Cardiac fibroblast (primary cell): Measurements from ENCODE around the gene NLGN1.
"Not testable (repeated sequence)": the region's sequence is repeated elsewhere in the genome, so short reads cannot be mapped to it uniquely, and the experiment has no call there.

Experiments
- DNase-seq, 2 donors: peaks; one replicate each; pipeline versions ENCODE4 v3.0.0 to v3.0.0-alpha.2; 2010; ENCODE audit warnings: low read depth in 2 of 2
- H3K4me3 ChIP-seq, 2 donors: replicated peaks in 1 of 2; 1 replicate in 1 of 2; 2 replicates in 1 of 2; pipeline ENCODE4 v1.5.1; 2011; ENCODE audit warnings: low read depth in 2 of 2, low read length in 2 of 2, mild to moderate bottlenecking in 2 of 2, moderate library complexity in 1 of 2
- TF ChIP-seq, protein P1 (sequence below): IDR thresholded peaks from one replicate; pipeline ENCODE4 v1.5.1; 2011; ENCODE audit warnings: low read depth, mild to moderate bottlenecking, low read length, inconsistent platforms

NLGN1 gene

DNA sequence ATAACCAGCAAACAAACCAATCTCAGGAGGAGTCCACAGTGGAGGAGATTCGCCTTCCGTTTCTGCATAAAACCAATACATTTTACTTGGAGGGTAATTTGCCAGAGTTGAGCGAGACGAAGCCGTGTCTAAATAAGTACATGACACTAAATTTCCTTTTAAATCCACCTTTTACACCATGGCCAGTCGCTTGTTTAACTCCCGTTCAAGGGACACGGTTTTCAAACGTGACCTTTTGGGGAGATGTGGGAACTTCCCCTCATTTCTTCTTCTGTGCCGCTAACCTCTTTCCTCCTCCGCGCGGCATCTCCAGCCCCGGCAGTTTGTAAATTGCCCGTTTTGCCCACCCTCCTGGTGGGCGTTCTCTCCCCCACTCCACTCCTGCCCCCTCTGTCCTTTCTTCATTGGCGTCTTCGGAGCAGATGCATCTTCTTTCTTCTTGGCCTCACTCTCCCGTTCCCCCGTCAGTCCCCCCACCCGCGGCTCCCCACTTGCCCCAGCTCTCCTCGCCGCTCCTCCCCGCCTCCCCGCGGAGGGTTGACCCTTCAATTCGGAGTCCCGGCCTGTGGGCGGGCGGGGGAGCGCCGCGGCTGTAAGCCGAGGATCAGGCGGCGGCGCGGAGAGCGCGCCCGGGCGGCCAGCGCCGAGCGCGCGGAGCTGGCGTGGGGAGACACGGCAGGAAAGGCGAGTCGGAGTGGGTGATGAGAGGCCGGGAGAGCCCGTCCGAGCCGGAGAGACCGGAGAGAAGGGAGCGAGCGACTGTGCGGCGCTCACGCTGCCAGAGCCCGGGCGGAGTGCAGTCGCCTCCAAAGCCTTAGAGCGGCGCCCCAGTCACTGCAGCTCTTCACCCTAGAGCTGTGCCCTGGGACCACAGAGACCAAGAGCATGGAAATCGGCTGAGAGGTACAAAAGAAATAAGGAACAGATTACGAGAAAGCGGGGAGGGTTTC lies at the start of gene NLGN1:
NLGN1 (plus strand) TSS at position 584 of the 950 bp plus-strand sequence.
- peak; percentile 65 to 78 for DNase-seq
- peak within 1 kb of the TSS; percentile 66 to 69 for H3K4me3 ChIP-seq

DNA sequence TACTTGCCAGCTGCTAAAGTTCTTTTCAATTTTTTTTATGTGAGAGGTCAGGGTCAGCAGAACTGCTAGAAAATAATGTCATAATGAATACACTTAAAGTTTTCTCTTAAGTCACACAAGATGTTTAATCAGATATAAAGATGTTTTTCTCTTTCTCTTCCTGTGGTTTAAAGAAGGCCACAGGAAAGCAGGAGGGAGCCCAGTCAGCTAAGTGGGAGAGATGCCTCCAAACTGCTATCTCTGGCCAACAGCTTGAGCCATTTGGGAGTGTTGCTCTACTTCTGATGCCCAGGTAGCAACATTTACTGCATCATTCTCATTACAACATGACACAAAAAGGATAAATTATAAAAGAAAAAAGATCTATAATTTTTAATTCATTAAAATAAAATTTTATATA lies 45.7 kb upstream of the NLGN1 start:
- TF ChIP-seq, protein P1, sequence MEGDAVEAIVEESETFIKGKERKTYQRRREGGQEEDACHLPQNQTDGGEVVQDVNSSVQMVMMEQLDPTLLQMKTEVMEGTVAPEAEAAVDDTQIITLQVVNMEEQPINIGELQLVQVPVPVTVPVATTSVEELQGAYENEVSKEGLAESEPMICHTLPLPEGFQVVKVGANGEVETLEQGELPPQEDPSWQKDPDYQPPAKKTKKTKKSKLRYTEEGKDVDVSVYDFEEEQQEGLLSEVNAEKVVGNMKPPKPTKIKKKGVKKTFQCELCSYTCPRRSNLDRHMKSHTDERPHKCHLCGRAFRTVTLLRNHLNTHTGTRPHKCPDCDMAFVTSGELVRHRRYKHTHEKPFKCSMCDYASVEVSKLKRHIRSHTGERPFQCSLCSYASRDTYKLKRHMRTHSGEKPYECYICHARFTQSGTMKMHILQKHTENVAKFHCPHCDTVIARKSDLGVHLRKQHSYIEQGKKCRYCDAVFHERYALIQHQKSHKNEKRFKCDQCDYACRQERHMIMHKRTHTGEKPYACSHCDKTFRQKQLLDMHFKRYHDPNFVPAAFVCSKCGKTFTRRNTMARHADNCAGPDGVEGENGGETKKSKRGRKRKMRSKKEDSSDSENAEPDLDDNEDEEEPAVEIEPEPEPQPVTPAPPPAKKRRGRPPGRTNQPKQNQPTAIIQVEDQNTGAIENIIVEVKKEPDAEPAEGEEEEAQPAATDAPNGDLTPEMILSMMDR: no peak
- no peak overlapping the region for H3K4me3 ChIP-seq
- no peak for DNase-seq

More for the DNA sequence above, at the start of gene NLGN1:
- TF ChIP-seq, protein P1: peak; percentile 32

DNA sequence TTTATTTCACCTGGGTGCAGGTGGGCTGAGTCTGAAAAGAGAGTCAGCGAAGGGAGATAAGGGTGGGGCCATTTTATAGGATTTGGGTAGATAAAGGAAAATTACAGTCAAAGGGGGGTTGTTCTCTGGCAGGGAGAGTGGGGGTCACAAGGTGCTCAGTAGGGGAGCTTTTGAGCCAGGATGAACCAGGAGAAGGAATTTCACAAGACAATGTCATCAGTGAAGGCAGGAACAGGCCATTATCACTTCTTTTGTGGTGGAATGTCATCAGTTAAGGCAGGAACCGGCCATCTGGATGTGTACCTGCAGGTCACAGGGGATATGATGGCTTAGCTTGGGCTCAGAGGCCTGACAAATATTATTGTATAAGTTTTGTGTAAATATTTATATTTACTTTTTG lies 44.4 kb upstream of the NLGN1 start:
- DNase-seq, H3K4me3 ChIP-seq: not testable (repeated sequence)

DNA sequence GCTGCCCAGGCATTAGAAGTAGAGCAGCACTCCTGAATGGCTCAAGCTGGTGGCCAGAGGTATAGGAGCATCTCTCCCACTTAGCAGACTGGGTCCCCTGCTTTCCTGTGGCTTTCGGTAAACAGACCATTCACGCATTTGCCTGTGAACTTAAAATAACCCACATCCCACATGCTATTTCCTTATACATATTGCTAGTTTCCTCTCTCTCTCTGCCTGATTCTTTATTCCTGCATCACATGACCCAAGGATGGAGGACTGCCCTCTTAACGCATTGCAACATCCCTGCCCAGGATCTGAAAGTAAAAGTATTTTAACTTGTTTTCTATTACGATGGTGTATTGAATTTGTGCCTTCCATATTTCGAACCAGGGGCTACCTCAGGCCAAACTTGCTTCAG lies 43.4 kb upstream of the NLGN1 start:
- no peak overlapping the region for H3K4me3 ChIP-seq
- TF ChIP-seq, protein P1: no peak
- no peak for DNase-seq

DNA sequence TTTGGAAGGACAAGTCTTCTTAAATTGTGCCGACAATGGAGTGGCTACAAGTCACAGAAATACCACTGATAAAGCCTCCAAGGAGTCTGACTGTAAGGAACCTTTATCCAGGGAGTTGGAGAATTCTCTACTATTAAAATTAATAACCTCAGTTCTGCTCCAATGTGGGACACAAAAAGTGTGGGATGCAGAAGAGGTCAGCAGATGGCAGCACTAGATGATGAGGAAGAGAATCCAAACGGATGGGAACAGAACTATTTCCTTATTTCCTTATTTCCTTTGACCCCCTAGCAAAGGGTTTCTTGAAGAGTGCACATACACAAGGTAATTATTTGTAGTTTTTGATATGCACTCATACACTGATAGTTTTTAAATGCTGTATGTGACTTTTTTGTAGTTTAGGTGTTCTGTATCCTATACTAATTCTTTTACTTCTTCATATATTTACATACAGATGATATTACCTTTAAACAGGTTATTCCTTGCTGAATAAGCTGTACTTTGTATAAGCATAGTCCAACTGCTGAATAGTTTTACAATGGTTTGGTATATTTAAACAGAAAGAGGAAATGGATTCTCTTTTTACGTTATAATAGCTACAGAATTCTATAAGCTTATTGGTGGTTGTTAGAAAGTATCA lies 25.6 kb upstream of the NLGN1 start:
- H3K4me3 ChIP-seq: no peak overlapping the region
- peak; percentile 53 to 54 for DNase-seq
- TF ChIP-seq, protein P1: peak; percentile 63

DNA sequence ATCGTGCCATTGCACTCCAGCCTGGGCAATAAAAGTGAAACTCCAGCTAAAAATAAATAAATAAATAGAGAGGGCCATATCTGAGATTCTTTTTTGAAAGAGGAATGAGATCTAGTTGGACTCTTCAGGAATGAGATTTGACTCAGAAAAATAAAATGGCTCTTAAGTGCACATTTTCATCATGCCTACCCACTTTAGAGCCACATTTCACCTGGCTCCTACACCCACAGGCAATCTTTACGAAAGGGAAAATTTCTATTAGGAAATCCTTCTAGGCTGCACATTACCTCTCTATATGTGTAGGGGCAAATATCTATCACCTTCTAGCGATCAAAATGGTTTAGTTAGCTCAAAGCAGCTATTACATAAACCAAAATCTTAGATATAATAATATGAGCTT lies 16.9 kb upstream of the NLGN1 start:
- TF ChIP-seq, protein P1: no peak
- H3K4me3 ChIP-seq: no peak overlapping the region
- no peak for DNase-seq

DNA sequence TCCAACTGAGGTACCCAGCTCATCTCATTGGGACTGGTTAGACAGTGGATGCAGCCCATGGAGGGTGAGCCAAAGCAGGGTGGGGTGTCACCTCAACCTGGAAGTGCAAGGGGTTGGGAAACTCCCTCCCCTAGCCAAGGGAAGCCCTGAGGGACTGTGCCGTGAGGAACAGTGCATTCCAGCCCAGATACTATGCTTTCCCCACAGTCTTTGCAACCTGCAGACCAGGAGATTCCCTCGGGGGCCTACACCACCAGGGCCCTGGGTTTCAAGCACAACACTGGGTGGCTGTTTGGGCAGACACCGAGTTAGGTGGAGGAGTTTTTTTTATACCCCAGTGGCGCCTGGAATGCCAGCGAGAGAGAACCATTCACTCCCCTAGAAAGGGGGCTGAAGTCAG lies 15.6 kb upstream of the NLGN1 start:
- not testable (repeated sequence) for H3K4me3 ChIP-seq, DNase-seq

DNA sequence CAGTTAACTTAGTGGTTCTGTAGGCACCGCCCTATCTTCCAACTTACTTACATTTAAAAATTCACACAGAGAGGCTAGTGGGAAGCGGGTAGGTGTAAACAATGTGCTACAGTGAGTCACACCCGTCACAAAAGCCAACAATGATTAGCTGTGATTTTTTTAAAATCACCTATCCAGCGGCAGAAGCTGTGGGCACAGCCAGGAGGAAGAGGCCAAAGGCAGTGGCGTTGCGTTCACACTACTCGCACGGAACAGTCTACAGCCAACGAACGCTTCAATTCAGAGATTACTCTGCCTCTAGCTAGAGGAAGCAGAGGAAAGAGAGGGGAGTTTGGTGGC lies 2.5 kb upstream of the NLGN1 start:
- DNase-seq: no peak
- peak overlapping the region; percentile 66 to 69 for H3K4me3 ChIP-seq
- TF ChIP-seq, protein P1: no peak
